Mesothelial cell of epicardium (in vitro differentiated cells): ENCODE results near the gene JAM3. TPM values are rescaled to one million over a fixed set of nuclear protein-coding genes. Genes with fewer than 3 reads are reported as not detected.

Experiments
- DNase-seq, 2 experiments: peaks; one replicate each; pipeline ENCODE4 v3.0.0; 2021; ENCODE audit warnings: low spot score in 2 of 2; ENCODE audit not compliant: unreplicated experiment in 2 of 2
- H3K27ac Mint-ChIP-seq: 2 replicates; pipeline ENCODE4 v1.8.0; 2021; ENCODE audit warnings: mixed read lengths
- H3K27me3 Mint-ChIP-seq: 2 replicates; pipeline ENCODE4 v1.8.0; 2021; ENCODE audit warnings: low read depth, mixed read lengths
- H3K36me3 Mint-ChIP-seq: 2 replicates; pipeline ENCODE4 v1.8.0; 2021; ENCODE audit warnings: mixed read lengths
- H3K4me1 Mint-ChIP-seq: 2 replicates; pipeline ENCODE4 v1.8.0; 2021; ENCODE audit warnings: mixed read lengths
- H3K4me3 Mint-ChIP-seq: 2 replicates; pipeline ENCODE4 v1.8.0; 2021; ENCODE audit warnings: mild to moderate bottlenecking, moderate library complexity, mixed read lengths
- H3K9me3 Mint-ChIP-seq: 2 replicates; pipeline ENCODE4 v1.8.0; 2021; ENCODE audit warnings: mixed read lengths
- total RNA-seq: library from RNA; stranded (reverse); gene quantifications from 3 replicates; pipeline ENCODE4 v1.2.1, GENCODE V29; 2021
- TF ChIP-seq, protein P1 (sequence below): fragments of 200-600 bp; sonication (generic); IDR thresholded peaks from one replicate; pipeline ENCODE4 v1.5.0; 2021; ENCODE audit warnings: antibody characterized with exemption; ENCODE audit not compliant: unreplicated experiment

Gene JAM3
- total RNA-seq, 1 donor from 2014 or later = 36.2 TPM

DNA sequence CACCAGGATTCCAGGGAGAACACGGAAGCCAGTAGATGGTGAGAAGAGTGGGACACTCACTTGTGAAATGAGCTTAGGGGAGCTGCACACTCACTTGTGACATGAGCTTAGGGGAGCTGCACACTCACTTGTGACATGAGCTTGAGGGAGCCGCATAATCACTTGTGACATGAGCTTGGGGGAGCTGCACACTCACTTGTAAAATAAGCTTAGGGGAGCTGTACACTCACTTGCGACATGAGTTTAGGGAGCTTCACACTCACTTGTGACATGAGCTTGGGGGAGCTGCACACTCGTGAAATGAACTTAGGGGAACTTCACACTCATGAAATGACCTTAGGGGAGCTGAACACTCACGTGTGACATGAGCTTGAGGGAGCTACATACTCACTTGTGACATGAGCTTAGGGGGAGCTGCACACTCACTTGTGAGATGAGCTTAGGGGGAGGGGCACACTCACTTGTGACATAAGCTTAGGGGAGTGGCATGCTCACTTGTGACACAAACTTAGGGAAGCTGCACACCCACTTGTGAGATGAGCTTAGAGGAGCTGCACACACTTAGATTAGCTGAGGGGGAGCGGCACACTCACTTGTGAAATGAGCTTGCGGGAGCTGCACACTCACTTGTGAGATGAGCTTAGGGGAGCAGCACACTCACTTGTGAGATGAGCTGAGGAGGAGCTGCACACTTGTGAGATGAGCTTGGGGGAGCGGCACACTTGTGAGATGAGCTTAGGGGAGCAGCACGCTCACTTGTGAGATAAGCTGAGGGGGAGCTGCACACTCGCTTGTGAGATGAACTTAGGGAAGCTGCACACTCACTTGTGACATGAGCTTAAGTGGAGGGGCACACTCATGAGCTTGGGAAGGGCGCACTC lies 95.9 kb downstream of the JAM3 start:
- H3K36me3 Mint-ChIP-seq = peaks cover 65% of the 10 kb centered on the region
- no peak overlapping the region for H3K4me3 Mint-ChIP-seq
- H3K27me3 Mint-ChIP-seq = no peaks in the 10 kb centered on the region
- no peak for DNase-seq
- no peaks in the 10 kb centered on the region for H3K4me1 Mint-ChIP-seq
- TF ChIP-seq, protein P1, sequence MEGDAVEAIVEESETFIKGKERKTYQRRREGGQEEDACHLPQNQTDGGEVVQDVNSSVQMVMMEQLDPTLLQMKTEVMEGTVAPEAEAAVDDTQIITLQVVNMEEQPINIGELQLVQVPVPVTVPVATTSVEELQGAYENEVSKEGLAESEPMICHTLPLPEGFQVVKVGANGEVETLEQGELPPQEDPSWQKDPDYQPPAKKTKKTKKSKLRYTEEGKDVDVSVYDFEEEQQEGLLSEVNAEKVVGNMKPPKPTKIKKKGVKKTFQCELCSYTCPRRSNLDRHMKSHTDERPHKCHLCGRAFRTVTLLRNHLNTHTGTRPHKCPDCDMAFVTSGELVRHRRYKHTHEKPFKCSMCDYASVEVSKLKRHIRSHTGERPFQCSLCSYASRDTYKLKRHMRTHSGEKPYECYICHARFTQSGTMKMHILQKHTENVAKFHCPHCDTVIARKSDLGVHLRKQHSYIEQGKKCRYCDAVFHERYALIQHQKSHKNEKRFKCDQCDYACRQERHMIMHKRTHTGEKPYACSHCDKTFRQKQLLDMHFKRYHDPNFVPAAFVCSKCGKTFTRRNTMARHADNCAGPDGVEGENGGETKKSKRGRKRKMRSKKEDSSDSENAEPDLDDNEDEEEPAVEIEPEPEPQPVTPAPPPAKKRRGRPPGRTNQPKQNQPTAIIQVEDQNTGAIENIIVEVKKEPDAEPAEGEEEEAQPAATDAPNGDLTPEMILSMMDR = no peak
- peaks cover 35% of the 10 kb centered on the region for H3K9me3 Mint-ChIP-seq
- no peak overlapping the region for H3K27ac Mint-ChIP-seq

DNA sequence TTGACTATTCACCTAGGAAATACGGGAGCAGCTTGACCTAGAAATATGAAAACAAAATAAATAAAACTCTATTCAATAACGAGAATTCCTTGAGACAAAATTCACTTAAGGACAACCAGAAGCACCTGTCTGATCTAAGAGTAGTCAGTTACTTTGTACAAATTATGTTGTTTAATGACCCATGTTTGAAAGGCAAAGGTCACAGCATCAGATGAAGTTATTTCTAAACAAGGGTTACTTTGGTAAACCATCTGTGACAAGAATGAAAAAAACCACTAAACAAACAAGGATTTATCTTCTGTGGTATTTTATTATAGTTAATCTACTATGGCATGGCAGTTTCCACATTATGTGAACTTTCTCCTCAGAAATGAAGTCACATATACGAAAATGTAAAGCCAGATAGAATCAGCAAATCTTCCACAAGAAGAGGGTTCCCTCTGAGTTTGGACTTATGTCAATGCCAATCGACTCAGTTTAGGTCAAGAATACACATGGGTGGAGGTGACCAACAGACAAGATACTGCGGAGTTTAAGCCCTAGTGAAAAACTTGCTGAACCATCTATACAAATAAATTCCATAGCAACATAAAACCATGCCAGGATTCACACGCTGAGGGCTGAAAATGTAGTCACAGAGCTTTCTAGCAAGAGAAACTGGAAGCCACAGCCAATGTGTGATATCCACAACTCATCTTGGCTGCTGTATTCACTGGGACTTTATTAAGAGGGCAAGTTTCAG lies 101.5 kb downstream of the JAM3 start:
- H3K27ac Mint-ChIP-seq = no peak overlapping the region
- no peak for DNase-seq
- H3K27me3 Mint-ChIP-seq = no peaks in the 10 kb centered on the region
- peaks cover 14% of the 10 kb centered on the region for H3K9me3 Mint-ChIP-seq
- no peaks in the 10 kb centered on the region for H3K4me1 Mint-ChIP-seq
- H3K4me3 Mint-ChIP-seq = no peak overlapping the region
- TF ChIP-seq, protein P1 = no peak
- H3K36me3 Mint-ChIP-seq = peaks cover 36% of the 10 kb centered on the region

DNA sequence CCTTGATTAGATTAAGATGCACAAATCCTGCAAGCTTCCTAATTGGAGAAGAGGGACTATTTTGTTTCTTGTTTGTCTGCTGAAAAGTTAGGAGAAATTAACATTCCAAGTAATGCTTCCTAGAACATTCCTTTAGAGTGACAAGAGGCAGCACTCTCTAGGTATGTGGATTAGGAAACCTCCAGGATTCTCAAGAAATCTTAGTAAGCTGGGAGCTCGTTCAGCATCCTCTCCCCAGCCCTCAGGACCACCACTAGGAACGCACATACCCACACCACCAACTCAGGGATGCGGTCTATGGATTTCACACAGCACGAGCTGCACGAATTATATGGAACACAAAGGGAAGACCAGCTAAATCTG lies 102.0 kb downstream of the JAM3 start:
- H3K27me3 Mint-ChIP-seq = no peaks in the 10 kb centered on the region
- TF ChIP-seq, protein P1 = no peak
- H3K36me3 Mint-ChIP-seq = peaks cover 33% of the 10 kb centered on the region
- no peaks in the 10 kb centered on the region for H3K4me1 Mint-ChIP-seq
- H3K9me3 Mint-ChIP-seq = peaks cover 12% of the 10 kb centered on the region
- DNase-seq = no peak
- no peak overlapping the region for H3K27ac Mint-ChIP-seq
- H3K4me3 Mint-ChIP-seq = no peak overlapping the region

DNA sequence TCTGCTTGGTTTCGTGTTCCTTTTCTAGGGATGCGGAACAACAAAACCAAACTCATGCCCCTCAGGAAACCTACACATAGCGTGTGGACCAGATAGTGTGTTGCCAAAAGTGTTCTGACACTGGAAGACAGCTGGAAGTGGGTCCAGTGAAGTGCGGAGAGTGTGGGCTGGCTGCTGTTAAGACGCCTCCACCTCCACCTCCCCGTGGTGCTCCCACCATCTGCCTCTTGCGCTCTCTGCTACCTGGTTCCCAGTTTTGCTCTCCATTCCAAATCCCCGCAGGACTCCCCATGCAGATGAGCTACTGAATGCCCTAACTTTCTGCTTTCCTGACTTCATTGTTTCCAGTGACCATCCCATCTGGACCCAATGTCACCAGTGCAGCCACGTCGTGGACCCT lies 103.1 kb downstream of the JAM3 start:
- no peak for DNase-seq
- TF ChIP-seq, protein P1 = no peak
- H3K36me3 Mint-ChIP-seq = peaks cover 41% of the 10 kb centered on the region
- H3K27ac Mint-ChIP-seq = no peak overlapping the region
- no peaks in the 10 kb centered on the region for H3K4me1 Mint-ChIP-seq
- H3K9me3 Mint-ChIP-seq = peaks cover 12% of the 10 kb centered on the region
- H3K27me3 Mint-ChIP-seq = no peaks in the 10 kb centered on the region
- H3K4me3 Mint-ChIP-seq = no peak overlapping the region

DNA sequence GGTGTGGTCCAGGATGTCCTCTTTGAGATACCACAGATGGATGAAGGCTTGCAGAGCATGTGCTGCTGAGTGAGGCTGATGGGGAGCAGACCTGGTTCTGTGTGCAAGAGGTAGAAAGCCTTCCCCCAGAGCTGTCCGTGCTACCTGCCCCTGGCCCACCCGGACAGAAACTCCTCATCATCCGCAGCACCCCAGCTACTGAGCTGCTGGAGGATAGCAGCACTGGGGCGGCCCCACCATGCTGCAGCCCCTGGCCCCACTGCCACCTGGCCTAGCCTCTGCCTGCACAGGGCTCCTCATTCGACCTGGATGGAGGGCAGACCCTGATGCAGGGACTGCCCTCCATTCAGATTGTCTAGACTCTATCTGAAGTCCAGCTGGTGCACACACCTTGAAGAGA lies 104.4 kb downstream of the JAM3 start:
- H3K27ac Mint-ChIP-seq = no peak overlapping the region
- no peaks in the 10 kb centered on the region for H3K4me1 Mint-ChIP-seq
- peaks cover 37% of the 10 kb centered on the region for H3K36me3 Mint-ChIP-seq
- H3K4me3 Mint-ChIP-seq = no peak overlapping the region
- H3K27me3 Mint-ChIP-seq = no peaks in the 10 kb centered on the region
- no peak for DNase-seq
- TF ChIP-seq, protein P1 = no peak
- peaks cover 6% of the 10 kb centered on the region for H3K9me3 Mint-ChIP-seq
